HG03460 (cell line): ENCODE measurements around the gene CHMP3.
"Not testable (repeated sequence)": the region's sequence is repeated elsewhere in the genome, so short reads cannot be mapped to it uniquely, and the experiment has no call there.

Experiments
- ATAC-seq: cut with Tn5 transposase; IDR thresholded peaks from one replicate; pipeline ENCODE4 v1.9.1; 2021; ENCODE audit not compliant: unreplicated experiment

Gene CHMP3

GRCh38 chr2:86549963-86550725 lies 13.1 kb downstream of the CHMP3 start:
- ATAC-seq: not testable (repeated sequence)

- not testable (repeated sequence) for ATAC-seq
Measured at GRCh38 chr2:86549440-86549839, 13.8 kb downstream of the CHMP3 start.

- not testable (repeated sequence) for ATAC-seq
Measured at GRCh38 chr2:86548913-86549396, 14.3 kb downstream of the CHMP3 start.

GRCh38 chr2:86548165-86548912 lies 14.9 kb downstream of the CHMP3 start:
- ATAC-seq: not testable (repeated sequence)

GRCh38 chr2:86545296-86545924 lies 17.8 kb downstream of the CHMP3 start:
- ATAC-seq: not testable (repeated sequence)

- ATAC-seq: not testable (repeated sequence)
Measured at GRCh38 chr2:86544278-86545099, 18.8 kb downstream of the CHMP3 start.

- ATAC-seq: no peak
Measured at GRCh38 chr2:86543793-86544192, 19.4 kb downstream of the CHMP3 start.

GRCh38 chr2:86543335-86543734 lies 19.9 kb downstream of the CHMP3 start:
- ATAC-seq: no peak

GRCh38 chr2:86542814-86543213 lies 20.4 kb downstream of the CHMP3 start:
- no peak for ATAC-seq

GRCh38 chr2:86541334-86541733 lies 21.9 kb downstream of the CHMP3 start:
- ATAC-seq: no peak

GRCh38 chr2:86533589-86533988 lies 29.7 kb downstream of the CHMP3 start:
- no peak for ATAC-seq

GRCh38 chr2:86525421-86526340 lies 37.6 kb downstream of the CHMP3 start:
- no peak for ATAC-seq

- ATAC-seq: no peak
Measured at GRCh38 chr2:86523491-86523890, 39.8 kb downstream of the CHMP3 start.

- ATAC-seq: no peak
Measured at GRCh38 chr2:86522711-86523110, 40.5 kb downstream of the CHMP3 start.

- ATAC-seq: no peak
Measured at GRCh38 chr2:86521922-86522321, 41.3 kb downstream of the CHMP3 start.

GRCh38 chr2:86520153-86520552 lies 43.1 kb downstream of the CHMP3 start:
- no peak for ATAC-seq

- no peak for ATAC-seq
Measured at GRCh38 chr2:86519349-86519748, 43.9 kb downstream of the CHMP3 start.

GRCh38 chr2:86518481-86518880 lies 44.8 kb downstream of the CHMP3 start:
- no peak for ATAC-seq

GRCh38 chr2:86513948-86514660 lies 49.1 kb downstream of the CHMP3 start:
- no peak for ATAC-seq
